GM18526 (cell line): Measurements from ENCODE around the gene DNAJC9.

Experiments used
- POLR2A ChIP-seq: IDR thresholded peaks from 3 replicates; pipeline ENCODE4 v1.6.1; 2011; ENCODE audit not compliant: insufficient read length; ENCODE audit errors: extremely low read depth

Gene DNAJC9

GRCh38 chr10:73248259-73248724 lies 1.2 kb upstream of the DNAJC9 start:
- no peak for TF ChIP-seq POLR2A

DNA sequence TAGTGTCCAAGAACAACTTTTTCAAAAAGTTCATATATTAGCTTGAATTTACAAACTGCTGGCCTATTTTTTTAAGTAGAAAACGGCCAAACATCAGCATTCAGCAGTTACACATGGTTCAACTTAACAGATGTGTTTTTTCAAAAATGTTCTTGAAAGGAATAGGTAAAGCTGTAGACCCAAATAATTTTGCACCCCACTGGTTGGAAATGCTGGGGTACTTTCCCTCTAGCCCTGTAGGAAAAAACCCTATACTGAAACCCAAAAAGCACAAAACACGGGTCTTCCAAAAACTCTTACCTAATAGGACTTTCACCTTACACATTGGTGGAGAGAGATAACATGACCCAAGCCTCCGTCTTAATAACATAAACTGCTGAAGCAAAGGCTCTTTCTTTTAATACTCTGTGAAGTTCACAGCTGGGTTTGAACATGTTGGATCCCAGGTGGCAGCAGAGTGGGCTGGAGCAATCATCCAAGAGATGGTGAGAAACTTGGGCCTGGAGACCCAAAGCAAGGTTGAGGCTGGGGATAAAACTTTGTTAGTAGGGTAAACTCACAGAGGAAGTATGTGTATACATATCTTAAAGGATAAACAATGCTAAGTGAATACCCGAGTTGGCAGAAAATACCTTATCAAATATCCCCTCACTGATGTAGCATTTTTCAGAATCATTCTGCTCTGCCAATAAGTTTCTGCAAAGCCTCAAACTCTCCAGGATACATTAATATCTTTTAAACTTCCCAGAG lies 629 bp upstream of the DNAJC9 start:
- no peak for TF ChIP-seq POLR2A

- TF ChIP-seq POLR2A: no peak
Measured at GRCh38 chr10:73246322-73246645, 771 bp downstream of the DNAJC9 start.

- TF ChIP-seq POLR2A: no peak
Measured at GRCh38 chr10:73244866-73245477, 2.1 kb downstream of the DNAJC9 start.

- no peak for TF ChIP-seq POLR2A
Measured at GRCh38 chr10:73239908-73240307, 7.1 kb downstream of the DNAJC9 start.

DNA sequence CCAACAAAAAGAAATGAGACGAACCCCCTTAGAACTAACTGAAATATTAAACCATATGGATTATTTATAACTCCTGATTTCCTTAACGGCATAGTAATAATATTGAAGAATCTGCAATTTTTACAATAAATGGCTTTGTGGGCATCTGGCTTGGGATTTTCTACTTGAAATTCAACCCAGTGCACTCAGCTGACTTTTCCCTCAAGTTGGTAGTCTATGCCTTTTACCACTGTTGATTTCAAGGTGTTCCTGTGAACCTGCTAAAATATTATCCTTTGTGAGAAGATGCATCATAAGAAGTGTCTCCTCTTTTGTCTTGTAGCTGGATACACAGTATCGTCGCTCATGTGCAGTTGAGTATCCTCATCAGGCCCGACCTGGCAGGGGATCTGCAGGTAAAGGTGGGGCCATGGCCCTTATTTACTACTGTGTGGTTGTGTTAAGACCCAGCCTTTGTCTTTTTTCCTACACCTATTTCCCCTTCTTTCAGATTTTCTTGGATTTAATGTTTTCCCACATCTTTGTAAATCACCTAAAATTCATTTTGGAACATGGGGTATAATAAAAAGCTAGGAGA lies 8.0 kb downstream of the DNAJC9 start:
- TF ChIP-seq POLR2A: no peak

GRCh38 chr10:73234695-73235094 lies 12.4 kb downstream of the DNAJC9 start:
- no peak for TF ChIP-seq POLR2A

DNA sequence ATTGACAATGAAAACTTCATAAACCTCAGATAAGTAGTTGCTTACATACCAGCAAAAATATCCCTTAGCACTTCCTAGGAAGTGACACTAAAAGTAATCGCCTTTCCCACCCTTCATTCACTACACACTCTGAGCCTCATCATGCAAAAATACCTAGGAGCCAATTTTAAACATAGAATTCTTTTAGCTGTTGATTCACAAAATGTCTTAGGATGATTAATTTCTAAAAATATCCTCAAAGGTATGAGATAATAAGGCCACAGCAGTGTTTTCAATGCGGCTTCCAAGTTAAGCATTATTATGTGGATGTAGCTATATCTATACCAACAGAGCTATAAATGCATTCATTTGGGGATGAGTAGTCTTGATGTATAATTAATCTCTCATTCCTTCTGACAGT lies 13.2 kb downstream of the DNAJC9 start:
- no peak for TF ChIP-seq POLR2A

DNA sequence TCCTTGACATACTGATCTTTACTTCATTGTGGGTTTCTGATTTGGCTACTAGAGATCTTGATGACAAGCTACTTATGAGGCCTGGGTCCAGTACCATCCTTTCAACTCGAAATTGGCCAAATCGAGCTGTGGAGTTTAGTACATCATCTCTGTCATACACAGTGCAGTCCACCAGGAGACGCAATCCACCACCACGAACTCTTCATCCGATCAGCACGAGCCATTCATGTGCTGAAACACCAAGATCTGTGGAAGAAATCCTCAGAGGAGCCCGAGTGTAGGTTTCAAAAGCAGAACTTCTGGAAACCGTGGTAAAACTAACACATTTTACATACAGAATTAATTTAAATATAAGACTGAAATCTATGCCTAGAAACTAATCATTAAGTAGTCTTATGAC lies 14.2 kb downstream of the DNAJC9 start:
- TF ChIP-seq POLR2A: no peak

GRCh38 chr10:73229567-73229966 lies 17.5 kb downstream of the DNAJC9 start:
- no peak for TF ChIP-seq POLR2A

DNA sequence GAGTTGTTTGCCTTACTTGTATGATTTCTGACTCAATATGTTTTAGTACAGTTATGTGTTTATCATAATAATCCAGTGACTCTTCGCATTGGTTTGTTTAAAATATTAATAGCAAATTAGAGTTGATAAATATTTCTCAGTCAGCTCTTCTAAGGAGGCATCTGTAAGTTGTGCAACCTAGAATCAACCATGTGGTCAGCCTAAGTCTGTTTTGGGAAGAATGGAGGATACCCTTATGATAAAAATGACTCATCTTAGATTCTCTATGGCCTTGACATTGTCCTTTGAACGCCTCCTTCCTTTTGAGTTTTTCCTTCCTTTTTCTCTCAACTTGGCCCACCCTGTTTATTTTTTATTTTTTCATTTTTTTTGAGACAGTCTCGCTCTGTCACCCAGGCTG lies 18.8 kb downstream of the DNAJC9 start:
- TF ChIP-seq POLR2A: no peak

DNA sequence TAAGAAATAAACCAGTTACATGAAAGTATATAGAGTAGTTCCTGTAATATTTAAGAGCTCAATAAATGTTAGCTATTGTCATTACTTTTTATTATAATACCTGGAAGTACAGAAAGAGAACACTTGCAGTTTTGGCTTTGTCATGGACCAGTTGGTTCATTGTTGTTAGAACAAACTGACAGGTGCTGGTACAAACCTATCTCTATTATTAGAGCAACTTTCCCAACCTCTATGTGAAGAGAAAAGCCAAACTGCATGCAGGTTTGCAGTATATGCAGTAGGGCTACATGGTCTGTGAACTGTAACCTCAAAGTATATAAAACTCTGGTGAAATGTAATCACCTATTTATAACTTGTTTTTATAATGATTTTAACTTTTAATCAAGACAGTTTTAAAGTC lies 20.4 kb downstream of the DNAJC9 start:
- TF ChIP-seq POLR2A: no peak

DNA sequence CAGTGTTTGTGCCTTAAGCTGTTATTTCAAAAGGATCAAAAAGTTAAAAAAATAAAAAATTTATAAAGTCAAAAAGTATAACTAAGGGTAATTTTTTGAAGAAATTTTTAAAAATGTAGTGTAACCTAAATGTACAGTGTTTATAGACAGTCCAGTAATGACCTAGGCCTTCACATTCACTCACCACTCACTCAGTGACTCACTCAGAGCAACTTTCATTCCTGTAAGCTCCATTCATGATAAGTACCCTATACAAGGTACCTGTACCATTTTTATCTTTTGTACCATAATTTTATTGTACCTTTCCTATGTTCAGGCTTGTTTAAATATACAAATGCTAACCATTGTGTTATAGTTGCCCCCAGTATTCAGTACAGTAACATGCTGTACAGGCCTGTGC lies 21.5 kb downstream of the DNAJC9 start:
- TF ChIP-seq POLR2A: no peak

- TF ChIP-seq POLR2A: no peak
Measured at GRCh38 chr10:73220989-73221388, 26.1 kb downstream of the DNAJC9 start.

GRCh38 chr10:73219384-73219783 lies 27.7 kb downstream of the DNAJC9 start:
- TF ChIP-seq POLR2A: no peak

GRCh38 chr10:73218431-73219191 lies 28.4 kb downstream of the DNAJC9 start:
- TF ChIP-seq POLR2A: no peak

- TF ChIP-seq POLR2A: no peak
Measured at GRCh38 chr10:73217628-73218027, 29.4 kb downstream of the DNAJC9 start.

DNA sequence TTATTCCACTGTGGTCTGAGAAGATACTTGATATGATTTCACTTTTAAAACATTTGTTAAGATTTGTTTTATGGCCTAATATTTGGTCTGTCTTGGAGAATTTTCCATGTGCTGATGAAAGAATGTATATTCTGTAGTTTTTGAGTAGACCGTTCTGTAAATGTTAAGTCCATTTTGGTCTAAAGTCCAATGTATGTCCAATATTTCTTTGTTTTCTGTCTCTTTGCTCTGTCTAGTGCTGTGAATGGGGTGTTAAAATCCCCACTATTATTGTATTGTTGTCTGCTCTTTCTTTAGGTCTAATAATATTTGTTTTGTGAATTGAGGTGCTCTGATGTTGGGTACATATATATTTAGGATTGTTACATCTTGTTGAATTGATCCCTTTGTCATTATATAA lies 31.3 kb downstream of the DNAJC9 start:
- TF ChIP-seq POLR2A: no peak
